ENCODE data around the gene SGCA.

DNA sequence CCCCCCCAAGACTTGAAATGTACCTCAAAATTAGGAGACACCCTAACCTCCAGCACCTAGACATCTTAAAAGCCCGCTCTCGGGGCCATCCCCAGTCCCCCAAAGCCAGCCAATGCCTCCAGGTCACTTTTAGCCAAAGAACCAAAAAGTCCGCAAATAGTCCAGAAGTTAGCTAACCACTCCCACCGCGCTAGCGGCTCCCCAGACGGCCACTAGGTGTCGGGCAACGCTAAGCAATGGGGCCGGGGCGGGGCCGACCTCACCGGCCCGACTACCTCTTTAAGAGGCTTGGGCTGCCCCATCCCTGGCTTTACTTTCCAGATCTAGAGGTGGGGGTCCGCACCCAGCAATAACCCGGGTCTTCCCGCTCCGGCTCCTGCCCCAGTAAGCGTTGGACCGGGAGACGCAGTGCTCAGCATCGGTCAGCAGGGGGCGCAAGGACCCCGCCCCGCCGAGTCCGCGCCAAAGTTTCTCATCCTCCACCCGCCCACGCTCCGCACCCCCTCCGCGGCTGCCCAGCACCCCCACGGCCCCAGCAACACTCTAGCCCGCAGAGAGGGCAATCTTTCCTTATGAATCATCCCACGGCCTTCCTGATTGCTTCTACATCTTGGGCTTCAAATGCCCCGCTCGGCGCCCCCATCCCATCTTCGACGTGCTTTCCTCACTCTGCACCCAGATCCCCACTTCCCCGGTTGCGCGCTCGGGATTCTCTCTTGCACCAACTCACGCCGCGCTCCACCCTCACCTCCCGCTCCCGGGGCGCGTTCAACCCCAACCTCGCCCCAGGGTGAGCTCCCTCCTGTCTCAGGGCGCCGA, 34.9 kb downstream of the SGCA start:
- TF ChIP-seq, protein P1, sequence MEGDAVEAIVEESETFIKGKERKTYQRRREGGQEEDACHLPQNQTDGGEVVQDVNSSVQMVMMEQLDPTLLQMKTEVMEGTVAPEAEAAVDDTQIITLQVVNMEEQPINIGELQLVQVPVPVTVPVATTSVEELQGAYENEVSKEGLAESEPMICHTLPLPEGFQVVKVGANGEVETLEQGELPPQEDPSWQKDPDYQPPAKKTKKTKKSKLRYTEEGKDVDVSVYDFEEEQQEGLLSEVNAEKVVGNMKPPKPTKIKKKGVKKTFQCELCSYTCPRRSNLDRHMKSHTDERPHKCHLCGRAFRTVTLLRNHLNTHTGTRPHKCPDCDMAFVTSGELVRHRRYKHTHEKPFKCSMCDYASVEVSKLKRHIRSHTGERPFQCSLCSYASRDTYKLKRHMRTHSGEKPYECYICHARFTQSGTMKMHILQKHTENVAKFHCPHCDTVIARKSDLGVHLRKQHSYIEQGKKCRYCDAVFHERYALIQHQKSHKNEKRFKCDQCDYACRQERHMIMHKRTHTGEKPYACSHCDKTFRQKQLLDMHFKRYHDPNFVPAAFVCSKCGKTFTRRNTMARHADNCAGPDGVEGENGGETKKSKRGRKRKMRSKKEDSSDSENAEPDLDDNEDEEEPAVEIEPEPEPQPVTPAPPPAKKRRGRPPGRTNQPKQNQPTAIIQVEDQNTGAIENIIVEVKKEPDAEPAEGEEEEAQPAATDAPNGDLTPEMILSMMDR (tag by site-specific recombination; IDR thresholded peaks at IDR 0.05), result peak; percentile 99
- no peak for TF ChIP-seq ATF2 (tag by site-specific recombination; IDR thresholded peaks at IDR 0.05; ENCODE audit: low read depth)
- no peak for TF ChIP-seq ZNF354C (tag by site-specific recombination; IDR thresholded peaks at IDR 0.05; ENCODE audit: borderline replicate concordance, low read depth)
- TF ChIP-seq ZNF350 (tag by site-specific recombination; IDR thresholded peaks at IDR 0.05), result no peak
- TF ChIP-seq ZNF341 (tag by site-specific recombination; IDR thresholded peaks at IDR 0.05; ENCODE audit: low read depth), result no peak
- TF ChIP-seq ZSCAN23 (tag by site-specific recombination; IDR thresholded peaks at IDR 0.05), result no peak
- TF ChIP-seq ZNF2 (tag by site-specific recombination; IDR thresholded peaks at IDR 0.05), result peak; percentile 71; the same call in 1 of the 2 replicates
- TF ChIP-seq, protein P2, sequence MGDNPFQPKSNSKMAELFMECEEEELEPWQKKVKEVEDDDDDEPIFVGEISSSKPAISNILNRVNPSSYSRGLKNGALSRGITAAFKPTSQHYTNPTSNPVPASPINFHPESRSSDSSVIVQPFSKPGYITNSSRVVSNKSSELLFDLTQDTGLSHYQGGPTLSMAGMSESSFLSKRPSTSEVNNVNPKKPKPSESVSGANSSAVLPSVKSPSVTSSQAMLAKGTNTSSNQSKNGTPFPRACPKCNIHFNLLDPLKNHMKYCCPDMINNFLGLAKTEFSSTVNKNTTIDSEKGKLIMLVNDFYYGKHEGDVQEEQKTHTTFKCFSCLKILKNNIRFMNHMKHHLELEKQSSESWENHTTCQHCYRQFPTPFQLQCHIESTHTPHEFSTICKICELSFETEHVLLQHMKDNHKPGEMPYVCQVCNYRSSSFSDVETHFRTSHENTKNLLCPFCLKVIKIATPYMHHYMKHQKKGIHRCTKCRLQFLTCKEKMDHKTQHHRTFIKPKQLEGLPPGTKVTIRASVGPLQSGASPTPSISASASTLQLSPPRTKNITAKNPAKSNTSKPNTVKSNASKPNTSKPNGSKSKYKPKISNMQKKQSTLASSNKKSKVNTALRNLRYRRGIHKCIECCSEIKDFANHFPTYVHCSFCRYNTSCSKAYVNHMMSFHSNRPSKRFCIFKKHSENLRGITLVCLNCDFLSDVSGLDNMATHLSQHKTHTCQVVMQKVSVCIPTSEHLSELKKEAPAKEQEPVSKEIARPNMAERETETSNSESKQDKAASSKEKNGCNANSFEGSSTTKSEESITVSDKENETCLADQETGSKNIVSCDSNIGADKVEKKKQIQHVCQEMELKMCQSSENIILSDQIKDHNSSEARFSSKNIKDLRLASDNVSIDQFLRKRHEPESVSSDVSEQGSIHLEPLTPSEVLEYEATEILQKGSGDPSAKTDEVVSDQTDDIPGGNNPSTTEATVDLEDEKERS (tag by site-specific recombination; IDR thresholded peaks at IDR 0.05), result no peak
- TF ChIP-seq ZNF274 (IDR thresholded peaks at IDR 0.05; ENCODE audit: low read length), result no peak
- TF ChIP-seq ZNF274 (tag by site-specific recombination; IDR thresholded peaks at IDR 0.05; ENCODE audit: borderline replicate concordance), result no peak
- TF ChIP-seq YY1 (tag by site-specific recombination; IDR thresholded peaks at IDR 0.05), result peak; percentile 35; the same call in 1 of the 2 replicates
- no peak for TF ChIP-seq ZNF513 (tag by site-specific recombination; IDR thresholded peaks at IDR 0.05)
